Left lung (tissue), 10 donors: ENCODE measurements around the gene CSGALNACT2. TPM values are rescaled to one million over a fixed set of nuclear protein-coding genes. Genes with fewer than 3 reads are reported as not detected.

ENCODE experiments used
- ATAC-seq: fragments of 200-7000 bp; cut with Tn5 transposase; one replicate; pipeline ENCODE4 v1.9.1; 2020; ENCODE audit warnings: moderate library complexity
- DNase-seq, 4 donors: peaks; one replicate each; pipeline ENCODE4 v3.0.0-alpha.2; 2013 to 2020
- H3K27ac ChIP-seq, 2 donors: fragments of 200-600 bp; sonication (generic) in 1 of 2; one replicate each; pipeline versions ENCODE4 v1.5.0 to v1.8.0; 2020 to 2021
- H3K27me3 ChIP-seq, 2 donors: fragments of 200-600 bp; sonication (generic) in 1 of 2; one replicate each; pipeline versions ENCODE4 v1.5.0 to v1.8.0; 2020 to 2021
- H3K36me3 ChIP-seq, 2 donors: fragments of 200-600 bp; sonication (generic) in 1 of 2; one replicate each; pipeline versions ENCODE4 v1.5.0 to v1.8.0; 2020 to 2021
- H3K4me1 ChIP-seq, 2 donors: fragments of 200-600 bp; one replicate each; pipeline ENCODE4 v1.8.0; 2021
- H3K4me3 ChIP-seq, 2 donors: fragments of 200-600 bp; sonication (generic) in 1 of 2; one replicate each; pipeline versions ENCODE4 v1.5.0 to v1.8.0; 2020 to 2021; ENCODE audit warnings: mild to moderate bottlenecking in 1 of 2
- H3K9me3 ChIP-seq, 2 donors: fragments of 200-600 bp; sonication (generic) in 1 of 2; one replicate each; pipeline versions ENCODE4 v1.5.0 to v1.8.0; 2020 to 2021
- CTCF ChIP-seq, 2 donors: fragments of 200-600 bp; sonication (generic) in 1 of 2; IDR thresholded peaks; one replicate each; pipeline versions ENCODE4 v1.5.0 to v1.8.0; 2021; ENCODE audit warnings: antibody characterized with exemption in 2 of 2
- intact Hi-C, 2 donors: fragments of 100-400 bp; cut with DNase I; formaldehyde crosslinking; loops; one replicate each; pipeline versions ENCODE4 v1.11.2 to v1.14.2; 2022
- polyA plus RNA-seq, 6 donors: library from polyadenylated mRNA; unstranded; fragments of 120-200 nt; gene quantifications; one replicate each; pipeline ENCODE4 v1.2.1, GENCODE V29; 2013; ENCODE audit not compliant: insufficient read length in 6 of 6
- total RNA-seq, 2 donors: library from RNA; stranded (reverse); fragmentation: NEBNext Ultra II Directional; extraction: Animal tissue kit (Norgen Biotek cat#: 25700); gene quantifications; one replicate each; pipeline ENCODE4 v1.2.1, GENCODE V29; 2021
- donor health status: DM: no; HTN: yes; CAD: no.
- donor health status: DM: no; HTN: no; CAD: no.

The CSGALNACT2 gene
- total and polyA plus RNA-seq, 8 donors, result 31.4 to 45.0 (median 36.6) TPM

GRCh38 chr10:43206391-43207235, 68.4 kb downstream of the CSGALNACT2 start:
- Histone ChIP-seq H3K27ac (no peak overlapping the region), H3K27me3 (no peaks in the 10 kb centered on the region), H3K4me3 (no peak overlapping the region), H3K36me3 (no peaks in the 10 kb centered on the region), H3K9me3 (no peaks in the 10 kb centered on the region), H3K4me1 (peaks cover 6 to 13% of the 10 kb centered on the region in 2 donors)
- TF ChIP-seq CTCF (IDR thresholded peaks at IDR 0.05), result no peak
- DNase-seq (peak in 2 of 4 donors; percentile 24 to 62), ATAC-seq (no peak)
- intact Hi-C loops, result no loop called here

DNA sequence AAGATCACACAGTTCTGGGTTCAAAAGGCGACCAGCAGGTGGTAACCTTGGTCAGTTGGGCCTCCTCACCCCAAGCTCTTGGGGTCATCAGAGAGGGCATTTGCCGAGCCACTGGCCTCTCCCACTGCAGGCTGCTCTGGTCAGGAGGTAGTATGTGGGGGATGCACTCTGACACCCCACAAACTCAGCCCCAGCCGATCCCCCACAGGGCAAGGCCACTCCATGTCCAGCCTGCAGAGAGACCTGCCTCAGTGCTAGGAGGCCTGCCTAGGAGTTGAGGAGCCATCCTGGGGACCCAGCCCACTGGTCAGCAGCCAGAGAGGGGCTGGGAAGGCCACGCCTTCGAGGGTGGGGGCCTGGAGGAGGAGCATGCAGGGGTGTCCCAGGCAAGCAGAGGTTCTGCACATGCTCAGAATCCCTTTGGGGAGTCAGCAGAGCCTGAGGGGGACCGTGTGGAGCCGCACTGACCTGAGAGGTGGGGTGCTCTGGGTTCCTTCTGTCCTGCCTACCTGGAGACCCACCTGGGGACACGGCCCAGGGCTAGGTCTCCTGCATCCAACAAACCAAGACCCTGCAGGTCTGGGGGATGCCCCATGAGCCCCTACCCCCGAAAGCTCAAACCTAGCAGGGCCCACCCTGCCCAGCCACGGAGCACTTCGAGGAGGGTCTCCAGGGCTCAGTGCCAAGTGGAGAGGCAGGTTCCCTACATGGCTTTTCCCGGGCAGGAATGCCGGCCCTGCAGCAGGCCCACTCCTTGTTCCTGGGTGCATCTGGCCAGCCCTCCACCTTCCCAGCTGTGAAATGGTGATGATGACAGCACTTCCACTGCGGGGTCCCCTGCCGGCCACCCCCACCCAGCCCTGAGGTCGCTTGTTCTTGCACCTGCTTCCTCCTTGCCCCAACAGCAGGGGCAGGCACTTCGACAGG, 70.2 kb downstream of the CSGALNACT2 start:
- Histone ChIP-seq H3K36me3 (no peaks in the 10 kb centered on the region), H3K27me3 (no peaks in the 10 kb centered on the region), H3K4me1 (peaks cover 0 to under 1% of the 10 kb centered on the region in 2 donors), H3K4me3 (no peak overlapping the region), H3K9me3 (no peaks in the 10 kb centered on the region), H3K27ac (no peak overlapping the region)
- intact Hi-C loops, result no loop called here
- ATAC-seq (no peak), DNase-seq (peak in 2 of 4 donors; percentile 25 to 53)
- TF ChIP-seq CTCF (IDR thresholded peaks at IDR 0.05), result no peak

- intact Hi-C loops, result no loop called here
- ATAC-seq (no peak), DNase-seq (peak in 2 of 4 donors; percentile 15 to 17)
- no peaks in the 10 kb centered on the region for H3K27me3 ChIP-seq
- no peaks in the 10 kb centered on the region for H3K4me1 ChIP-seq
- H3K27ac ChIP-seq, result no peak overlapping the region
- H3K4me3 ChIP-seq, result no peak overlapping the region
- no peaks in the 10 kb centered on the region for H3K36me3 ChIP-seq
- no peak for TF ChIP-seq CTCF (IDR thresholded peaks at IDR 0.05)
- H3K9me3 ChIP-seq, result no peaks in the 10 kb centered on the region
Measured at GRCh38 chr10:43209074-43209455, 70.8 kb downstream of the CSGALNACT2 start.

GRCh38 chr10:43209651-43210141, 71.5 kb downstream of the CSGALNACT2 start:
- DNase-seq, result peak in 2 of 4 donors; percentile 27 to 34
- Histone ChIP-seq H3K9me3 (no peaks in the 10 kb centered on the region), H3K4me3 (no peak overlapping the region), H3K4me1 (no peaks in the 10 kb centered on the region), H3K27me3 (no peaks in the 10 kb centered on the region), H3K36me3 (no peaks in the 10 kb centered on the region), H3K27ac (no peak overlapping the region)
- ATAC-seq, result no peak
- TF ChIP-seq CTCF (IDR thresholded peaks at IDR 0.05), result no peak
- intact Hi-C loops, result no loop called here

DNA sequence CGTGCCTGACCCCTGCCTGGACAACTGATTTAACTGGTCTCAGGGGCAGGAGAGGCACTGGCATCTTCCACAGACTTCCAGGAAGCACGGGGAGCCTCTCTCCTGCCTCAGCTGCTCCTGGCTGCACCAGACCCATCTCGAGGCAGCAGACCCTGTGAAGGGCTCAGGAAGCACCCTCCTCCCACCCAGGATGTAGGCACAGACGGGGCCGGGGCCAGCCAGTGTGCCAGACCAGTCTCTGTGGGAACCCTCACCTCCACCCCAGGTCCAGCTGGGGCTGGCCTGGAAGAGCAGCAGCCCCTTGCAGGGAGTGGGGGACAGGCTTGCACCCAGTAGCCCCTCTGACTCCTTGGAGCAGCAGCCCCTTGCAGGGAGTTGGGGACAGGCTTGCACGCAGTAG, 72.3 kb downstream of the CSGALNACT2 start:
- intact Hi-C loops, result no loop called here
- no peaks in the 10 kb centered on the region for H3K4me1 ChIP-seq
- DNase-seq, result peak in 2 of 4 donors; percentile 25 to 73

More for the DNA sequence above, 72.3 kb downstream of the CSGALNACT2 start:
- Histone ChIP-seq H3K27ac (no peak overlapping the region), H3K4me3 (no peak overlapping the region), H3K9me3 (no peaks in the 10 kb centered on the region), H3K36me3 (no peaks in the 10 kb centered on the region), H3K27me3 (no peaks in the 10 kb centered on the region)
- TF ChIP-seq CTCF (IDR thresholded peaks at IDR 0.05), result no peak
- no peak for ATAC-seq
